CD4-positive, alpha-beta T cell treated with Interleukin-15 for 4 hours (primary cell): ENCODE data around the gene RCL1.

Experiments used
- DNase-seq: peaks from one replicate; pipeline ENCODE4 v3.0.0-alpha.2; 2020; ENCODE audit warnings: low spot score

RCL1 gene

GRCh38 chr9:4842213-4842612 is 49.5 kb downstream of the RCL1 start:
- no peak for DNase-seq

GRCh38 chr9:4842734-4843133 is 50.0 kb downstream of the RCL1 start:
- DNase-seq = no peak

GRCh38 chr9:4844056-4844838 is 51.5 kb downstream of the RCL1 start:
- no peak for DNase-seq

DNA sequence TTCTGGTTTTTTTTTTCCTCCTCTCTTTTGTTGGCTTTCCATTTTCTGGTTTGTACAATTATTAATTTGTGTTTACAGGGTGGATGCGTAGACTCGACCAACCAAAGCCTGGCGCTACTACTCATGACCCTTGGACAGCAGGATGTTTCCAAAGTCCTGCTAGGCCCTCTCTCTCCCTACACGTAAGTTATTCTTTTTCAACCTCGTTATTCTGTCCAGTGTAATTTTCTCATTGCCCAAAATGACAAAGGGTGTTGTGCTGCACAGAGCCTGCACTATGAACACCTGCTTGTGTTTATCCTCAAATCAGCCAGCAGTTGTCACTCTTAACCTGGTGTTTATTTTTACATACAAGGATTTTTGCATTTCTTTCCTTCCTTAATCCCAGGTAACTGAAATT is 56.6 kb downstream of the RCL1 start:
- no peak for DNase-seq

- DNase-seq = no peak
Observed at GRCh38 chr9:4850603-4851310, 58.0 kb downstream of the RCL1 start.

GRCh38 chr9:4852419-4852818 is 59.7 kb downstream of the RCL1 start:
- no peak for DNase-seq

- no peak for DNase-seq
Observed at GRCh38 chr9:4854265-4854590, 61.5 kb downstream of the RCL1 start.

DNA sequence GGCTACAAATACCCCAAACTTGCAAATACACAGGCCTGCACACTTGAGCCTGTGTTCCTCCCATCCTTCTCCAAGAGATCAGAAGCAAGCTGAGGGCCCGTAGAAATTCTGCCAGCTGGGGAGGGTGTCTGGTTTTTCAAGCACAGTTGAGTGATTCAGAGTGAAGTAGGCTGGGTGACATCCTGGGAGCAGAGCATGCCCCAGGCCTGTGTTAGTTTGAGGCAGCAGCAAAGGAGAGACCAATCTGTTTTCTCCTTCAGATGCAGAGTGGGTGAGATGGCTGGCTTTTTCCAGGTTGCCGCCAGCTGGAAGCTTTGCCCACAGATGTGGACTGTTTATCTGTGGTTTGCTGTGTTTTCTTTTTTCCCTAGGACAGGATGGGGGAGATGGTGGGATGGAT is 63.1 kb downstream of the RCL1 start:
- DNase-seq = no peak

DNA sequence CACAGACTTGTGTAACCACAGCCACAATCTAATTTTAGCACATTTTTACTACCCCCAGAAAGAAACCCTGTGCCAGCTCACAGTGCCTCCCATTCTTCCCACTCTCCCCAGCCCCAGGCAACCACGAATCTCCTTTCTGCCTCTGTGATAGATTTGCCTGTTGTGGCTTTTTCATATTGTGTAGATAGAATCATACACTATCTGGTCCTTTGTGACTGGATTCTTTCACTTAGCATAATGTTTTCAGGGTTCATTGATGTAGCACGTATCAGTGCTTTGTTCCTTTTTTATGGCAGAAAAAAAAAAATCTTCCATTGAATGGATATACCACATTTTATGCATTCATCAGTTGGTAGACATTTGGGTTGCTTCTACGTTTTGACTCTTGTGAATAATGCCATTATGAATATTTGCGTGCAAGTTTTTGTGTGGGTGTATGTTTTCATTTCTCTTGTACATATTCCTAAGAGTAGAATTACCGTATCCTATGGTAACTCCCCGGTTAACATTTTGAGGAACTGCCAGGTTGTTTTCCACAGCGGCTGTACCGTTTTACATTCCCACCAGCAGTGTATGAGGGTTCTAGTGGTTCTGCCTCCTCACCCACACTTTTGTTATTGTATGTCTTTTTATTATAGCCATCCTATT is 64.5 kb downstream of the RCL1 start:
- no peak for DNase-seq

DNA sequence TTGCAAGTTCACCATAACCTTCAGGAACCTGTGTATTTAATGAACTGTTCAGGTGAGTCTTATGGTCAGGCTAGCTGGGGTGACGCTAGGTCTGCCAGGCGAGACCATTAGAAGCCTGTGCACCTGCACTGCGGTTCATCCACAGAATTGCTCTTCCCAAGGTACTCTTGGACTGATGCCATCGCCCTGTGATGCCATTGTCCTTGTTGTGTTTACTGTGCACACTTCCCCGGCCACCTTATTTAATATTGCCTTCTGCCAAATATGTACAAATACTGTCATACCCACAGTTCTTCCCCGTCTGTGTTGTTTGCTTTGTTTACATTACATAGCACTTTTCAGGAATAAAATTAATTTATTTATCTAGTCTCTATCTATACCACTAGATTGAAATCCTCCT is 66.3 kb downstream of the RCL1 start:
- DNase-seq = no peak

- DNase-seq = no peak
Observed at GRCh38 chr9:4860383-4860782, 67.6 kb downstream of the RCL1 start.

DNA sequence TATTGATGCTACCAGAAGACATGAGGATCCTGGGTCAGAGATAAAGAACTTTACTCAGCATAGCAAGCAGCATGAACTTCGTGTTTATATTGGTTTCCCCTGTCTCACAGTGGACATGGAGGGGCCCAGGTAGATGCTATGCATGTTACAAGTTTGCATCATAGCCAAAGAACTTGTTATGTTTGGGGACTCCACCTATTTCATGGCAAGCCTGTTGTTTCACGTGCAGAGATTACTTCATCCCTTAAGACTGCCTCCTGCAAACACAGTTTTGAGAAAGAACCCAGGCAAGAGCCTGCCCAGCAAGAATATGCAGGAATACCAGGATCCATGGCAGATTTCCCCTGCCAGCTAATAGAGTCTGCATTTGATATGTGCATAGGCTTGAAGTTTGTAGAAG is 68.4 kb downstream of the RCL1 start:
- no peak for DNase-seq

DNA sequence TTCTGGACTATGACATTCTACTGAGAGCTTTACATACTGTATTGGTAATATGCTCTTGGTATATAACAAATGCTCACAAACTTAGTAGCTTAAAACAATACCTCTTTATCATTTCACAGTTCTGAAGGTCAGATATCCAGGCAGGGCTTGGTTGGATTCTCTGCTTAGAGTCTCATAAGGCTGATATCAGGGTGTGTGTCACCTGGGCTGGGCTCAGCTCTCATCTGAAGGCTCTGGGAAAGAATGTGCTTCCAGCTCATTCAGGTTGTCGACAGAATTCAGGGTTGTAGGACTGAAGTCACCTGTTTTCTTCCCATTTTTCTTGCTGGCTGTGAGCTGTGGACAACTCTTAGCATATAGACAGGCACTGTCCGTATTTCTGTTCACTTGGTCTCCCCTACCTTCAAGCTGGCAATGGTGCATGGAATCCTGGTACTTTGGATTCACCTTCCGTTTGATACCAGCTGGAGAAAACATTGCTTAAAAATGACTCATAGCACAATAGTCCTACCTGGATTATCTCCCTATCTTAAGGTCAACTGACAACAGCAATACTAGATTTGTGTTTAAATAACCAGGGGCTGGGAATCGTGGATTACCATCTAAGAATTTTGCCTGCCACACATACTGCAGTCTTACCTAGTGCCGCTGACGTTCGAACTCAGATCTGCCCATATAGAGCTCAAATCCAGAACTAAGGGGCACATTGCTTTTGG is 69.2 kb downstream of the RCL1 start:
- no peak for DNase-seq

DNA sequence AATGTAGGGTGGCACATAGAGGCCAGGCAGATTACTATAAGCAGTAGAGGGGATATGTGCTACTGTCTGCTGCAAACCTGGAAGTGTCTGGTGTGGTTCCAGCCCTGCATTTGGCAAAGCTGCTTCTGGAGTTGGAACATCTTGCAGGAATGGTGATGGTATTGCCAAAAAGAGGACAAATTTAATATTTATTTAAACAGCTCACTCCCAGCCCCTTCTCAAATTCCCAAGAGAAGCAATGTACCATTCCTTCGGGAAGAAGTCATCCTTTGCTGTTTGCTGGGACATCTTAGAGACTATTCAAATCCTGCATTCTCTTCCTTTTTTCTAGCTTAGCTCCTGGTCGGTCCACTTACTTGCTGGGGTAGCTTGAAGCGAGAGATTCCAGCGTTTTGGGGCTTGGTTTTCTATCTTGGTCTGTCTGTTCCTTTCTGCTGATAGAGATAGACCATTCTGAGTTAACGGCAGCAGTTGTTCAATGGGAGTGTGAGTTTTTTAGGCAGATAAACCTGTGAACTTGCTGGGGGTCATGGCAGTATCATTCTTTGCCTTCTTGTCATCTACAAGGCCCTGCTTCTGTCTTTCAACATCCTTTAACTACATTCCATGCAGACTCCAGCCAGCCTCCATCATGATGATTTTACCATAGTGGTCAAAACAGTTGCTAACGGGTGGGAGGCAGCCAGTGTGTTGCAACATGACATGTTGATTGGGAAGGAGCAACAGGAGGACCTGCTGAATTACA is 69.9 kb downstream of the RCL1 start:
- DNase-seq = no peak

DNA sequence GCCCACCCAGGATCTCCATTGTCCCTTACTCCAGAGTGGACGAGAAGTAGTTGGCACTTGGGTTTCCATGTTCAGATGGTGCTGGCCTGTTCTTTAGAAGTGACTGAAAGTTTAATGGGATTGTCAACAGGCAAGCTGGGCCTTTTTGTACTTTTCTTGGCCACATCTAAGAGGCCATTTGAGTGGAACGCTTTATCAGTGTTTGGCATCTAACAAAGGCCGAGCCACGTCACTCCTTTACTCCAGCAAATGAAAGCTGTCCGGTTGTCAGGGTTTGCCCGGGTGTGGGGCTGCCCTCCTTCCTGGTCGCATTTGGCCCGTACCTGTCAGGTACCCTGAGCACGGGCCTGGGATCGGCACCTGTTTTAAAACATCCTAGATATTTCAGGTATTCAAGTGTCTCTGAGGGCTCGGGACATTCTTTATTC is 71.5 kb downstream of the RCL1 start:
- no peak for DNase-seq

DNA sequence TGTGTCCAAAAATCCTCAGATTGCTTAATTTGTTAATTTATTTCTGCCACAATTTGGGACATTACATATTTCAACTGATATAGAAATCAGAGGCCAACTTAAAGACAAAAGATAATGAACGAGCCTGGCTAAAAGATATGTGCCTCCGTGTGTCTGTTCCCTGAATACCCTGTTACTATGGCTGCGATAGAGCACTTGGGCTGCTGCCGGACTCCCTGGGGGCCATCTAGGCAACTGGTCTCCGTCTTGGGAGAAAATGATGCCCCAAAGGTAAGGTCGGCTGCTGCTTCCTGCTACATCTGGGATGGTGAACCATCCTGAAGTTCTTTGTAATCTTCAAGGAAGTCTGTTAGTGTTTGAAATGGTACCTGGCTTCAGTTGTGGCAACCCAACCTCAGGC is 72.0 kb downstream of the RCL1 start:
- DNase-seq = no peak

DNA sequence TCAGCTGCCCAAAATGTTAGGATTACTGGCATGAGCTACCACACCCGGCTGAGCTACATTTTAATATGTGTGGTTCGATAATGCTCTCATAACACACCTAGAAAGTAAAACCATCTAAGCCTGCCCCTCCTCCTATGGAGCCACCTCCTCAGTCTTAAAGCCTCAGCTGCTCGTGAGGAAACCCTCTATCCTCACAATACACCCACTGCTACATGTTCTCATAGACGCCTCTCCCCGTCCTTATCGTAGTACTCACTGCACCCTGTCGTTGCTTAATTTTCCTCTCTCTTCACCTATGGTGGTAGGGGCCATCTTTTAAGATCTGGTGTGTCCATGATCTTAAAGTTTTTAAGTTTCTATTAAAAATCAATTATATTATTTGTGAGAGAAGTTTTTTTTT is 72.9 kb downstream of the RCL1 start:
- DNase-seq = no peak

DNA sequence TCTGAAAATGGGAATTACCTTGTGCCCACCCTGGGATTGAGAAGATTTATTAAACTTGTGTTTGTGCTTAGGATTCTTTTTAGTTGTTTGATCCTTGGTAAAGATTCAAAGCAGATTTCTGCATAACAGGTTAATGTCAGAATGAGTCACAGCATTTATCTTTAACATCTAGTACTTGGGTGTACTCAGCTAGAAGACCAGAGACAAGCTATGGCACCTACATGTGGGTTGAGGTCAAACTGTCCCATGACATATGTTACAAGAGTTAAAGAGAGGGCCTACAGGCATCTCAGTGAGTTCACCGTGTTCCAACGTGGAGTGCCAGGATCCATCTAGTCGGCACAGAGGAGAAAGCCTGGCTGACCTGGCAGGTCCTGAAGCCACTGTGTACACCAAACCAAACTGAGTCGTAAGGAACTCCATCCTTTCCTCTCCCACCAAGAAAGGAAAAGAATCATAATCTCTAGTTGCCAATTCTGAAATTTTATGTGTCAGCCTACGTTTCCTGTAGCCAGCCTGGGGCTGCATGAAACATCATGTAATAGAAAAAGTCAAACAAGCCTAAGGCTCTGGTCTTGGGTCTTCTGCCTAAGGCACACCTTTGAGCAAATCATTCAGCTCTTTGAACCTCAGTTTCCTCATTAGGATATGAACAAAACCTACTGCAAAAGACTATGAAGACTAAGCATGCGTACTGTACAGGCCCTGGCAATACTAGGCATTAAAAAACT is 73.7 kb downstream of the RCL1 start:
- DNase-seq = no peak

DNA sequence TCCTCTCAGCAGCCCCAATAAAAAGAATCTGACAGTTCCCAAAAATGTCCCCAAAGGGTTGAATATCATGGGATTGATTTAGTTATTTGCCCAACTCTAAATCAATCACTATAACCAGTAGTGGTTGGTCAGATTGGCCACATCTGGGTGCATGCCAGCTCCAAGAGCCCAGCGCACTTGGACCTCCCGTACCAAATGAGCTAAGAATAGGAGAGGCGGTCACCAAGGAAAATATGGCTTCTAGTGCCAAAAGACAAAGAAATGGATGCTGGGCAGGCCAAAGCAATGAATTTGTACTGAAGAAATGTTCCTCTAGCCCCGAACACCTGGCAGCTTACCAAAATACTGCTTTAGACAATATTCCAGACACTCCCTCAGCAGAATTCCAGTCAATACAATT is 80.3 kb downstream of the RCL1 start:
- DNase-seq = no peak

- DNase-seq = no peak
Observed at GRCh38 chr9:4875559-4875958, 82.8 kb downstream of the RCL1 start.

- no peak for DNase-seq
Observed at GRCh38 chr9:4879115-4879558, 86.4 kb downstream of the RCL1 start.
